ENCODE measurements around the gene FLNC.

FLNC gene

GRCh38 chr7:128801667-128802418, 28.4 kb upstream of the FLNC start:
- no peak for DNase-seq

- DNase-seq: no peak
Measured at GRCh38 chr7:128804484-128804883, 25.7 kb upstream of the FLNC start.

- no peak for DNase-seq
Measured at GRCh38 chr7:128805225-128805624, 25.0 kb upstream of the FLNC start.

- DNase-seq: no peak
Measured at GRCh38 chr7:128807191-128807590, 23.0 kb upstream of the FLNC start.

GRCh38 chr7:128809363-128809762, 20.8 kb upstream of the FLNC start:
- no peak for DNase-seq

- DNase-seq: no peak
Measured at GRCh38 chr7:128810473-128810872, 19.7 kb upstream of the FLNC start.

GRCh38 chr7:128810997-128811396, 19.2 kb upstream of the FLNC start:
- DNase-seq: no peak

GRCh38 chr7:128811631-128812430, 18.4 kb upstream of the FLNC start:
- DNase-seq: no peak

GRCh38 chr7:128812514-128813168, 17.6 kb upstream of the FLNC start:
- no peak for DNase-seq

GRCh38 chr7:128814499-128814898, 15.7 kb upstream of the FLNC start:
- DNase-seq: no peak

GRCh38 chr7:128815289-128815942, 14.8 kb upstream of the FLNC start:
- DNase-seq: no peak

GRCh38 chr7:128818694-128819093, 11.5 kb upstream of the FLNC start:
- no peak for DNase-seq

- no peak for DNase-seq
Measured at GRCh38 chr7:128821724-128822123, 8.5 kb upstream of the FLNC start.

GRCh38 chr7:128826512-128826911, 3.7 kb upstream of the FLNC start:
- no peak for DNase-seq

- DNase-seq: no peak
Measured at GRCh38 chr7:128826916-128827247, 3.3 kb upstream of the FLNC start.

GRCh38 chr7:128827248-128827958, 2.8 kb upstream of the FLNC start:
- DNase-seq: no peak

GRCh38 chr7:128827971-128828711, 2.1 kb upstream of the FLNC start:
- DNase-seq: no peak

- DNase-seq: no peak
Measured at GRCh38 chr7:128829391-128830166, 627 bp upstream of the FLNC start.

- DNase-seq: no peak
Measured at GRCh38 chr7:128831178-128831993, 1.2 kb downstream of the FLNC start.
